HepG2 (cell line): ENCODE results near the gene IKBIP. TPM values are rescaled to one million over a fixed set of nuclear protein-coding genes. Genes with fewer than 3 reads are reported as not detected.

Experiments
- AGO1 ChIP-seq: fragments of 200-400 bp; formaldehyde crosslinking; IDR thresholded peaks from 2 replicates; pipeline ENCODE4 v1.6.1; 2017; ENCODE audit warnings: mild to moderate bottlenecking, low read depth, low read length, moderate library complexity; ENCODE audit not compliant: poor library complexity, severe bottlenecking
- BHLHE40 ChIP-seq: IDR thresholded peaks from 2 replicates; pipeline ENCODE4 v1.6.1; 2011; ENCODE audit warnings: low read length, improper control_type of control experiment
- HCFC1 ChIP-seq: fragments of 150-350 bp; IDR thresholded peaks from 2 replicates; pipeline ENCODE4 v1.6.1; 2014; ENCODE audit warnings: low read depth, low read length
- HMG20B ChIP-seq: conservative IDR thresholded peaks from 2 replicates; pipeline ENCODE4 v1.6.1; 2016; ENCODE audit warnings: missing genetic modification reagents, missing compliant biosample characterization
- IRF2 ChIP-seq: IDR thresholded peaks from 2 replicates; pipeline ENCODE4 v1.6.1; 2018; ENCODE audit warnings: missing genetic modification reagents, missing compliant biosample characterization
- KDM5B ChIP-seq: sonication (generic); formaldehyde crosslinking; IDR thresholded peaks from 2 replicates; pipeline ENCODE4 v1.4.0; 2020; ENCODE audit warnings: missing genetic modification reagents, mild to moderate bottlenecking, borderline replicate concordance
- NR1H2 ChIP-seq: sonication (generic); formaldehyde crosslinking; IDR thresholded peaks from 2 replicates; pipeline ENCODE4 v1.8.1; 2022; ENCODE audit warnings: low read depth, missing genetic modification reagents, borderline replicate concordance
- PHF8 ChIP-seq: sonication (generic); formaldehyde crosslinking; IDR thresholded peaks from 2 replicates; pipeline ENCODE4 v1.5.0; 2020; ENCODE audit warnings: missing genetic modification reagents
- RELA ChIP-seq: sonication (generic); formaldehyde crosslinking; IDR thresholded peaks from 2 replicates; pipeline ENCODE4 v1.4.0; 2020; ENCODE audit warnings: missing genetic modification reagents
- SKI ChIP-seq: fragments of 450-650 bp; IDR thresholded peaks from one replicate; pipeline ENCODE4 v1.6.1; 2018; ENCODE audit warnings: mild to moderate bottlenecking; ENCODE audit not compliant: partially characterized antibody
- TIGD3 ChIP-seq: sonication (generic); formaldehyde crosslinking; IDR thresholded peaks from 2 replicates; pipeline ENCODE4 v1.5.1; 2020; ENCODE audit warnings: mild to moderate bottlenecking, missing genetic modification reagents, borderline replicate concordance
- YEATS4 ChIP-seq: sonication (generic); formaldehyde crosslinking; IDR thresholded peaks from 2 replicates; pipeline ENCODE4 v1.4.0; 2020; ENCODE audit warnings: missing genetic modification reagents, borderline replicate concordance
- ZBTB44 ChIP-seq: sonication (generic); formaldehyde crosslinking; IDR thresholded peaks from 2 replicates; pipeline ENCODE4 v1.4.0; 2020; ENCODE audit warnings: missing genetic modification reagents
- ZBTB7A ChIP-seq: sonication (generic); formaldehyde crosslinking; IDR thresholded peaks from 2 replicates; pipeline ENCODE4 v1.8.0; 2022; ENCODE audit warnings: mild to moderate bottlenecking, missing genetic modification reagents
- ZMYM2 ChIP-seq: sonication (generic); formaldehyde crosslinking; IDR thresholded peaks from 2 replicates; pipeline ENCODE4 v1.8.0; 2022; ENCODE audit warnings: mild to moderate bottlenecking, missing genetic modification reagents
- ZNF331 ChIP-seq: sonication (generic); formaldehyde crosslinking; IDR thresholded peaks from 2 replicates; pipeline ENCODE4 v1.4.0; 2020; ENCODE audit warnings: missing genetic modification reagents
- ZNF569 ChIP-seq: sonication (generic); formaldehyde crosslinking; IDR thresholded peaks from 2 replicates; pipeline ENCODE4 v1.5.0; 2020; ENCODE audit warnings: mild to moderate bottlenecking, missing genetic modification reagents, moderate library complexity, borderline replicate concordance
- ZSCAN12 ChIP-seq: sonication (generic); formaldehyde crosslinking; IDR thresholded peaks from 2 replicates; pipeline ENCODE4 v1.9.0; 2021; ENCODE audit warnings: mild to moderate bottlenecking, missing genetic modification reagents
- polyA plus RNA-seq, 8 experiments: library from polyadenylated mRNA; depleted of rRNA in 3 of 8; stranded (reverse) in 7 of 8; unstranded in 1 of 8; fragments of >200 nt; fragmentation: Illumina TruSeq in 4 of 8; extraction: Trizol in 4 of 8; gene quantifications; 2 replicates each; pipeline versions ENCODE4 v1.2.1 to v1.2.3, GENCODE V29; 2011 to 2016; ENCODE audit warnings: low read depth in 4 of 8, missing spikeins in 1 of 8, mixed read lengths in 1 of 8; ENCODE audit not compliant: insufficient read depth in 1 of 8
- total RNA-seq, 5 experiments: library from RNA; depleted of rRNA; stranded (reverse); fragments of >200 nt; fragmentation: Illumina TruSeq; extraction: Trizol; gene quantifications; 2 replicates each; pipeline ENCODE4 v1.2.3, GENCODE V29; 2016; ENCODE audit warnings: low read depth in 1 of 5
- TF ChIP-seq, protein P1 (sequence below): sonication (generic); formaldehyde crosslinking; IDR thresholded peaks from 2 replicates; pipeline ENCODE4 v1.4.0; 2020; ENCODE audit warnings: missing genetic modification reagents
- TF ChIP-seq, protein P2 (sequence below): sonication (generic); formaldehyde crosslinking; IDR thresholded peaks from 2 replicates; pipeline ENCODE4 v1.5.0; 2020; ENCODE audit warnings: mild to moderate bottlenecking, missing genetic modification reagents, moderate library complexity
- TF ChIP-seq, protein P3 (sequence below): sonication (generic); formaldehyde crosslinking; IDR thresholded peaks from 2 replicates; pipeline ENCODE4 v1.5.1; 2020; ENCODE audit warnings: mild to moderate bottlenecking, missing genetic modification reagents, moderate library complexity

Gene IKBIP
- total and polyA plus RNA-seq, 2 of the 13 experiments (the other 11 are each of a cell fraction or from before 2014, with no cell fraction given) = 20.0 to 55.5 TPM

DNA sequence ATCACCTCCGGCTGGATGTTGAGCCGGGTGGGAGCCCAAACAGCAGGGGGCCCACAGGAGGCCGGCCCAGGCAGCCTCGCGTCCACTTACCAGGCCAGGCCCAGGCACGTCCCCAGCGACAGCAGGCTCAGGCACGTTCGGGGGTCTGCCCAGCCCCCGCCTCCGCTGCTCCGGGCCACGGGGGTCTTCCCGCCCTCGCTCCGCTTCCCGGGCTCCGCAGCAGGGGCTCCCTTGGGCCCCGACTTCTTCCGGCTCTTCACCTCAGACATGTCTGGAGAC, 216 bp downstream of the IKBIP start (continued):
- TF ChIP-seq TIGD3 (CRISPR knock-in tag) = 0 out of 2 replicates have a peak, but pooled peaks have one; percentile 59
- TF ChIP-seq, protein P1, sequence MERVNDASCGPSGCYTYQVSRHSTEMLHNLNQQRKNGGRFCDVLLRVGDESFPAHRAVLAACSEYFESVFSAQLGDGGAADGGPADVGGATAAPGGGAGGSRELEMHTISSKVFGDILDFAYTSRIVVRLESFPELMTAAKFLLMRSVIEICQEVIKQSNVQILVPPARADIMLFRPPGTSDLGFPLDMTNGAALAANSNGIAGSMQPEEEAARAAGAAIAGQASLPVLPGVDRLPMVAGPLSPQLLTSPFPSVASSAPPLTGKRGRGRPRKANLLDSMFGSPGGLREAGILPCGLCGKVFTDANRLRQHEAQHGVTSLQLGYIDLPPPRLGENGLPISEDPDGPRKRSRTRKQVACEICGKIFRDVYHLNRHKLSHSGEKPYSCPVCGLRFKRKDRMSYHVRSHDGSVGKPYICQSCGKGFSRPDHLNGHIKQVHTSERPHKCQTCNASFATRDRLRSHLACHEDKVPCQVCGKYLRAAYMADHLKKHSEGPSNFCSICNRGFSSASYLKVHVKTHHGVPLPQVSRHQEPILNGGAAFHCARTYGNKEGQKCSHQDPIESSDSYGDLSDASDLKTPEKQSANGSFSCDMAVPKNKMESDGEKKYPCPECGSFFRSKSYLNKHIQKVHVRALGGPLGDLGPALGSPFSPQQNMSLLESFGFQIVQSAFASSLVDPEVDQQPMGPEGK (CRISPR knock-in tag) = peak; percentile 20; the same call in 1 of the 2 replicates
- TF ChIP-seq ZMYM2 (CRISPR knock-in tag) = no peak
- 0 out of 2 replicates have a peak, but pooled peaks have one; percentile 1 for TF ChIP-seq IRF2 (CRISPR knock-in tag)
- TF ChIP-seq, protein P2, sequence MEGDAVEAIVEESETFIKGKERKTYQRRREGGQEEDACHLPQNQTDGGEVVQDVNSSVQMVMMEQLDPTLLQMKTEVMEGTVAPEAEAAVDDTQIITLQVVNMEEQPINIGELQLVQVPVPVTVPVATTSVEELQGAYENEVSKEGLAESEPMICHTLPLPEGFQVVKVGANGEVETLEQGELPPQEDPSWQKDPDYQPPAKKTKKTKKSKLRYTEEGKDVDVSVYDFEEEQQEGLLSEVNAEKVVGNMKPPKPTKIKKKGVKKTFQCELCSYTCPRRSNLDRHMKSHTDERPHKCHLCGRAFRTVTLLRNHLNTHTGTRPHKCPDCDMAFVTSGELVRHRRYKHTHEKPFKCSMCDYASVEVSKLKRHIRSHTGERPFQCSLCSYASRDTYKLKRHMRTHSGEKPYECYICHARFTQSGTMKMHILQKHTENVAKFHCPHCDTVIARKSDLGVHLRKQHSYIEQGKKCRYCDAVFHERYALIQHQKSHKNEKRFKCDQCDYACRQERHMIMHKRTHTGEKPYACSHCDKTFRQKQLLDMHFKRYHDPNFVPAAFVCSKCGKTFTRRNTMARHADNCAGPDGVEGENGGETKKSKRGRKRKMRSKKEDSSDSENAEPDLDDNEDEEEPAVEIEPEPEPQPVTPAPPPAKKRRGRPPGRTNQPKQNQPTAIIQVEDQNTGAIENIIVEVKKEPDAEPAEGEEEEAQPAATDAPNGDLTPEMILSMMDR (CRISPR knock-in tag) = peak; percentile 26; the same call in 1 of the 2 replicates
- TF ChIP-seq ZBTB7A (CRISPR knock-in tag) = peak; percentile 87
- TF ChIP-seq ZNF569 = peak; percentile 74; the same call in 1 of the 2 replicates
- TF ChIP-seq HMG20B = 0 out of 2 replicates have a peak, but pooled peaks have one; percentile 33
- no peak for TF ChIP-seq ZBTB44 (CRISPR knock-in tag)
- TF ChIP-seq PHF8 (CRISPR knock-in tag) = peak; percentile 80; the same call in 1 of the 2 replicates
- TF ChIP-seq, protein P3, sequence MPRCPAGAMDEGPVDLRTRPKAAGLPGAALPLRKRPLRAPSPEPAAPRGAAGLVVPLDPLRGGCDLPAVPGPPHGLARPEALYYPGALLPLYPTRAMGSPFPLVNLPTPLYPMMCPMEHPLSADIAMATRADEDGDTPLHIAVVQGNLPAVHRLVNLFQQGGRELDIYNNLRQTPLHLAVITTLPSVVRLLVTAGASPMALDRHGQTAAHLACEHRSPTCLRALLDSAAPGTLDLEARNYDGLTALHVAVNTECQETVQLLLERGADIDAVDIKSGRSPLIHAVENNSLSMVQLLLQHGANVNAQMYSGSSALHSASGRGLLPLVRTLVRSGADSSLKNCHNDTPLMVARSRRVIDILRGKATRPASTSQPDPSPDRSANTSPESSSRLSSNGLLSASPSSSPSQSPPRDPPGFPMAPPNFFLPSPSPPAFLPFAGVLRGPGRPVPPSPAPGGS (CRISPR knock-in tag) = peak; percentile 33; the same call in 1 of the 2 replicates
- no peak for TF ChIP-seq ZNF331 (CRISPR knock-in tag)
- TF ChIP-seq HCFC1 = no peak
- 0 out of 2 replicates have a peak, but pooled peaks have one; percentile 2 for TF ChIP-seq NR1H2 (CRISPR knock-in tag)
- TF ChIP-seq ZSCAN12 (CRISPR knock-in tag) = no peak
- TF ChIP-seq YEATS4 (CRISPR knock-in tag) = peak; percentile 30
- no peak for TF ChIP-seq AGO1
- TF ChIP-seq RELA = no peak
- TF ChIP-seq SKI = peak; percentile 21
- no peak; the same call in 1 of the 2 replicates for TF ChIP-seq KDM5B (CRISPR knock-in tag)
- TF ChIP-seq BHLHE40 = 0 out of 2 replicates have a peak, but pooled peaks have one; percentile 22
